ENCODE data around the gene CENPE.
"Not testable (repeated sequence)": the region's sequence is repeated elsewhere in the genome, so short reads cannot be mapped to it uniquely, and the experiment has no call there.

Gene CENPE

GRCh38 chr4:103198111-103198765, at the start of gene CENPE:
Gene CENPE, minus strand, starts transcription at chr4:103198343. Its CDS starts 24 bp downstream, at chr4:103198319.
- peak; percentile 76 for DNase-seq

GRCh38 chr4:103244251-103244650, 46.1 kb upstream of the CENPE start:
- DNase-seq, result no peak

- not testable (repeated sequence) for DNase-seq
Observed at GRCh38 chr4:103230938-103231337, 32.8 kb upstream of the CENPE start.

- DNase-seq, result not testable (repeated sequence)
Observed at GRCh38 chr4:103223556-103223955, 25.4 kb upstream of the CENPE start.

GRCh38 chr4:103207673-103208072, 9.5 kb upstream of the CENPE start:
- no peak for DNase-seq

- no peak for DNase-seq
Observed at GRCh38 chr4:103204111-103204510, 6.0 kb upstream of the CENPE start.

- DNase-seq, result no peak
Observed at GRCh38 chr4:103201724-103202123, 3.6 kb upstream of the CENPE start.

- DNase-seq, result no peak
Observed at GRCh38 chr4:103201253-103201652, 3.1 kb upstream of the CENPE start.

- no peak for DNase-seq
Observed at GRCh38 chr4:103199009-103199408, 866 bp upstream of the CENPE start.

- no peak for DNase-seq
Observed at GRCh38 chr4:103197765-103198110, 405 bp downstream of the CENPE start.

GRCh38 chr4:103193457-103193856, 4.7 kb downstream of the CENPE start:
- no peak for DNase-seq

- DNase-seq, result no peak
Observed at GRCh38 chr4:103171006-103171405, 27.1 kb downstream of the CENPE start.

GRCh38 chr4:103169750-103170149, 28.4 kb downstream of the CENPE start:
- DNase-seq, result not testable (repeated sequence)

- DNase-seq, result no peak
Observed at GRCh38 chr4:103168993-103169392, 29.1 kb downstream of the CENPE start.

- no peak for DNase-seq
Observed at GRCh38 chr4:103162176-103162575, 36.0 kb downstream of the CENPE start.

GRCh38 chr4:103158760-103159159, 39.4 kb downstream of the CENPE start:
- no peak for DNase-seq

- no peak for DNase-seq
Observed at GRCh38 chr4:103156106-103156505, 42.0 kb downstream of the CENPE start.

- no peak for DNase-seq
Observed at GRCh38 chr4:103152381-103152780, 45.8 kb downstream of the CENPE start.

GRCh38 chr4:103150677-103151076, 47.5 kb downstream of the CENPE start:
- DNase-seq, result no peak

- DNase-seq, result no peak
Observed at GRCh38 chr4:103144926-103145325, 53.2 kb downstream of the CENPE start.

GRCh38 chr4:103137446-103137827, 60.7 kb downstream of the CENPE start:
- no peak for DNase-seq

- no peak for DNase-seq
Observed at GRCh38 chr4:103136671-103137445, 61.3 kb downstream of the CENPE start.

GRCh38 chr4:103129174-103129573, 69.0 kb downstream of the CENPE start:
- DNase-seq, result no peak

GRCh38 chr4:103126126-103126525, 72.0 kb downstream of the CENPE start:
- DNase-seq, result no peak

GRCh38 chr4:103123114-103123513, 75.0 kb downstream of the CENPE start:
- DNase-seq, result no peak

Data from CD4-positive, alpha-beta T cell treated with Interferon gamma for 1 hour (primary cell).